Measurements from ENCODE around the gene PUM2.

The PUM2 gene

DNA sequence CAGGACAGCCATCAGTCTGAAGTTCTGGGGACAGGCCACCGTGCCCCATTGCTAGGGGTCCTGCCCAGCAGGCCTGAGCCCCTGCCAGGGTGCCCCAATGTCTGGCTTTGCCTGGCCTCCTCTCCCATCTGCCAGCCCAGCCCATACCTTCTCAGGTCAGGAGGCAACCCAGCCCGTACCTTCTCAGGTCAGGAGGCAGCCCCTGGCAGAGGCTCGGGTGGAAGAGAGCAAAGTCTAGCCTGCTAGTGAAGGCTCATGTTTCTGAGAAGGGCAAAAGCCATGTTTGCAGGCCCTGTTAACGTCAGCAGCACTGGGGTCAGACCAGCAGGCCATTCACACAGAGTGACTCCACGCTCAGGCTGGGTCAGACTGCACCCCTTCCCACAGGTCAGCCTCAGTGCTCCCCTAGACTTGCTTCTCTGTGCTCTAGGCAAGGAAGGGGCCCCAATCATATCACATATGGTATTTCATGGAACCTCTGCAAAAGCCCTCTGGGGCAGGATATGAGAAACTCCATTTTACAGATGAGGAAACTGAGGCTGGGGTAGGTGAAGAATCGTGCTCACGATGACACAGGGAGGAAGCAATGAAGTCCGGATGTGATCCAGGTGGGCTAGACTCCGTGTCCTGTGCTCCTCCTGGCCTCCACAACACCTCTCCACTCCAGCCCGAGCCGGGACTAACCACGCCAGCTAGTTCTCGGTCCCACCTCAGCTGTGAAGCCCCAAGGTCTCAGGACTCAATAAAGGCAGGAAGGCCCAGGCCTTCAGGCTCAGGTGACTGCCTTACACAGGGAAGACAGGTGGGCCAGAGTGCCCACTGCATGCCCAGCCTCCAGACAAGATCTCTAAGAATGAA is 135.2 kb downstream of the PUM2 start:
- DNase-seq, result no peak

GRCh38 chr2:20214566-20215182 is 136.0 kb downstream of the PUM2 start:
- DNase-seq, result no peak

- DNase-seq, result no peak
Measured at GRCh38 chr2:20213651-20214565, 136.7 kb downstream of the PUM2 start.

GRCh38 chr2:20212871-20213503 is 137.7 kb downstream of the PUM2 start:
- DNase-seq, result no peak

- DNase-seq, result no peak
Measured at GRCh38 chr2:20212459-20212870, 138.2 kb downstream of the PUM2 start.

- DNase-seq, result no peak
Measured at GRCh38 chr2:20211860-20212458, 138.7 kb downstream of the PUM2 start.

- no peak for DNase-seq
Measured at GRCh38 chr2:20211420-20211819, 139.2 kb downstream of the PUM2 start.

- no peak for DNase-seq
Measured at GRCh38 chr2:20210462-20210861, 140.2 kb downstream of the PUM2 start.

DNA sequence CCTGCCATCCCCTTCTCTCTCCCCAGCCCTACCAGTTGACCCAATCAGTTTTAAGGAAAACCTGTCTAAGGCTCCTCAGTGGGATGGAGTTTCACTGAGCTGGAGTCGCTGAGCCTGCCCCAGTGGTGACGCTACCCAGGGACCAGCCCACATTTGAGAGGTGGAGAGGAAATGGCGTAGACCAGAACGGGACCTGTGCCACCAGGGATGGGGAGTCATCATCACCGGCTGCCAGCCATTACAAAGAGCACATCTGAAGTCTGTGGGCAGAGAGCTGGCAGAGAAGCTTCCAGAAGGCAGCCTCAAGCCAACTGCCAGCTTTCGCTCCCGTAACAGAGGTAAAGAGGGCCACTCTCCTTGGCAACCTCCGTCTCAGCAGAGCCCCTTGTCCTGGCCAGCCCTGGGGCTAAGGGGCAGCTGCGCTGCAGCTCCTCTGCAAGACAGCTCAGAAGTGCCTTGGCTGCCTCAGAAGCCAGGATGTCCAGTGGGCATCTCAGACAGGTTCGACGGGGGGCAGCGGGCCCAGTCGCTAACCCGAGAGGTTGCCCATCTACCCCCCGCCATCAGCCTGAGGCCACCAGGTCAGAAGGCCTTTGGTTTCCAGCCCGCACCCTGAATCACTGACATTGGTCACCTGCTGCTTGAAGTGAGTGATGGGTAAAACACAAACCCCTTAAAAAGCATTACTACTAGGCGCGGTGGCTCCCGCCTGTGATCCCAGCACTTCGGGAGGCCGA is 141.1 kb downstream of the PUM2 start:
- DNase-seq, result no peak

GRCh38 chr2:20208476-20208859 is 142.2 kb downstream of the PUM2 start:
- DNase-seq, result no peak

GRCh38 chr2:20207051-20207450 is 143.6 kb downstream of the PUM2 start:
- DNase-seq, result no peak

- DNase-seq, result no peak
Measured at GRCh38 chr2:20205915-20206524, 144.6 kb downstream of the PUM2 start.

- no peak for DNase-seq
Measured at GRCh38 chr2:20205069-20205468, 145.6 kb downstream of the PUM2 start.

GRCh38 chr2:20203521-20204225 is 147.0 kb downstream of the PUM2 start:
- no peak for DNase-seq

GRCh38 chr2:20203072-20203471 is 147.6 kb downstream of the PUM2 start:
- no peak for DNase-seq

DNA sequence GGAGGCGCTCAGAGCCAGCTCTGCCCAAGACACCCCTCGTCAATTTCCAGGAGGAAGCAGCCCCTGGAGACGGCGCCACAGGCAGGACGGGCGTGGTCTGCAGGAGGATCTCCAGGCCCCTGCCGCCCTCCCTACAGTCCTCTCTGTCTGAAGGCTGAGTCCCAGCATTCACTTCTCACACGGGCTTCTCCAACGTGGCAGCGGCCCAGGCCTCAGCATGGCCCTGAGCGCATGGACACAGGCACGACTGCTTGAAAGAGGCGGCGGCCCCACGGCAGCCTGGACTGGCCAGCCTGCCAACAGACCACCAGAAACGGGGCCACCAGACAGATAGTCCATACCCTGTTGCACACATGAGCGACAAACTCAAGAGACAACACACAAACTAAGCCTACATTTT is 149.0 kb downstream of the PUM2 start:
- no peak for DNase-seq

- DNase-seq, result no peak
Measured at GRCh38 chr2:20200697-20201555, 149.7 kb downstream of the PUM2 start.

- no peak for DNase-seq
Measured at GRCh38 chr2:20199633-20200270, 150.9 kb downstream of the PUM2 start.

Measured in effector CD4-positive, alpha-beta T cell (primary cell).